ENCODE results near the gene TSPAN32. TPM values are rescaled to one million over a fixed set of nuclear protein-coding genes. Genes with fewer than 3 reads are reported as not detected.

Gene TSPAN32
- total and polyA plus RNA-seq, 4 experiments from 2014 or later: 14.6 to 52.7 (median 45.9) TPM

DNA sequence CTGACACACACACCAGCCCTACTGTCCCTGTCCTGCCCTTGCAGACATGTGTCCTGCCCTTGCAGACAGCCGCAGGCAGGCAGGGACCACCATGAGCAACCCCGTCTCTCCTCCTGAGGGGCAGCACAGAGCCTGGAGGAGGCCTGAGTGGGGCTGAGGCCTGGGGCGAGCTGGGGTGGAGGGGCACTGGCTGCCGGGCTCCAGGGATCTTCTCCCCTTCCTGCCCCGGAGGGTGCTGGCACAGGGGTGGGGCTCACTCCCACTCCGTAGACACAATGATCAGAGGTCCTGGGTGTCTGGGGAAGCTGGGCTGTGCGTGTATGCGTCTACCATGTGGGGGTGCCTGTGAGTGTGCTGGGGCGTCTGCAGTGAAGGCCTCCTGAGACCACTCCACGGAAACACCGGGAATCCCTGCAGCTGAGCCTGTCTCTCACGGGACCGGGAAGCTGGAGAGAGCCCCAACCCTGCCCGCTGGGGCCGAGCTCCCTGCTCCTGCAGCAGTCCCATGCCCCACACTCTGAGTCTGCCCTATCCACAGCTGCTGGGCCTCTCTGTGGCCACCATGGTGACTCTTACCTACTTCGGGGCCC lies 588 bp downstream of the TSPAN32 start:
- peaks cover 4 to 28% of the 10 kb centered on the region in 2 donors for H3K36me3 Mint-ChIP-seq
- intact Hi-C loops (cut with micrococcal nuclease): loop anchor here (5.0 kb wide), 2 partner anchors 75 to 585 kb away; partner anchors contain the start of genes CD81 and CDKN1C
- ChIA-PET CTCF (ENCODE audit: partially characterized antibody) (interaction anchor here (0.9 to 8.6 kb wide), 8 partner anchors 8 to 452 kb away, joined by 3 to 262 read pairs (median 4); no protein-coding TSS in a partner anchor), POLR2A (ENCODE audit: partially characterized antibody) (interaction anchor here (1.3 to 5.6 kb wide), 11 partner anchors 8 to 712 kb away, joined by 3 to 73 read pairs (median 15); partner anchors contain the start of genes CD81 and TSSC4)
- peak in 2 of 5 donors; percentile 18 to 25 for DNase-seq
- peak overlapping the region; percentile 86 to 97 (median 96) for H3K4me3 Mint-ChIP-seq
- Histone ChIP-seq H3K4me3 (ENCODE audit: low read length in 2 of 2) (peak overlapping the region; percentile 63 to 65), H3K4me1 (ENCODE audit: insufficient read depth, low read length) (peaks cover 94% of the 10 kb centered on the region), H3K27me3 (ENCODE audit: insufficient read depth, low read length) (no peaks in the 10 kb centered on the region), H3K36me3 (ENCODE audit: insufficient read depth, low read length) (no peaks in the 10 kb centered on the region), H3K9me3 (ENCODE audit: control insufficient read depth in 1 of 2, low read length in 2 of 2) (no peaks in the 10 kb centered on the region), H3K27ac (ENCODE audit: low read depth, low read length) (peak overlapping the region; percentile 60)
- H3K27ac Mint-ChIP-seq: peak overlapping the region; percentile 68 to 95 (median 88)
- H3K4me1 Mint-ChIP-seq: peaks cover 30 to 79% (median 47%) of the 10 kb centered on the region in 4 donors
- no peaks in the 10 kb centered on the region for H3K9me3 Mint-ChIP-seq
- H3K27me3 Mint-ChIP-seq: no peaks in the 10 kb centered on the region

DNA sequence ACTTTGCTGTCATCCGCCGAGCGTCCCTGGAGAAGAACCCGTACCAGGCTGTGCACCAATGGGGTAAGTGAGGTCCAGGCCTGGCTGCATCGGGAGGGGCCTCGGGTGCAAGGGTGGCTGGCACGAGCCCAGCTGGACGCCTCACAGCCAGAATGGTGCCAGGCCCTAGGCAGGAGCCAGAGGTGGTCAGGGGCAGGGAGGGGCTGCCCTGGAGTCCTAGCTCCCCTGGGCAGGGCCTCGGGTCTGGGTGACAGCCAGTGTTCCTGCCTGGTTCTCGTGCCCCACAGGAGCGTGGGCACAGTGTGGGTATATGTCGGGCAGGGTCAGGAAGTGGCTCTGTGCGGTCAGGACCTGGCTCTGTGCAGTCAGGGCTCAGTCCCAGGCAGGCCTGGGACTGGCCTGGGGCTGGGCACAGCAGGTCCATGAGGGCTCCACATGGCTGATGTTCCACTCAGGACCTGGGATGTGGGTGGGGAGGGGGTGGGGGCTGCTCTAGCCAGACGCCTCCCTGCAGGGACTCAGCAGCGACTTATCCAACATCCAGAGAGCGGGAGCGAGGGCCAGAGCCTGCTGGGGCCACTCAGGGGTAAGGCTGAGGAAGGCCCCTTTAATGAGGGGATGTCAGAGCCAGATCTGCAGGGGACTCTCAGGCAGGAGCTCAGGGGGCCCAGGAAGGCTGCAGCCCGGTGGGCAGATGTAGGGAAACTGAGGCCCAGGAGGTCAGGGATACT lies 1.2 kb downstream of the TSPAN32 start:
- Mint-ChIP-seq H3K4me1 (peaks cover 29 to 72% (median 46%) of the 10 kb centered on the region in 4 donors), H3K9me3 (no peaks in the 10 kb centered on the region), H3K27ac (peak overlapping the region; percentile 68 to 95 (median 88)), H3K36me3 (peaks cover 4 to 21% of the 10 kb centered on the region in 2 donors), H3K4me3 (peak overlapping the region; percentile 86 to 97 (median 96)), H3K27me3 (no peaks in the 10 kb centered on the region)
- peaks cover 93% of the 10 kb centered on the region for H3K4me1 ChIP-seq (ENCODE audit: insufficient read depth, low read length)
- intact Hi-C loops (cut with micrococcal nuclease): loop anchor here (5.0 kb wide), 2 partner anchors 74 to 584 kb away; partner anchors contain the start of genes CD81 and CDKN1C
- H3K9me3 ChIP-seq (ENCODE audit: control insufficient read depth in 1 of 2, low read length in 2 of 2): no peaks in the 10 kb centered on the region
- DNase-seq: peak in 2 of 5 donors; percentile 10 to 39
- H3K36me3 ChIP-seq (ENCODE audit: insufficient read depth, low read length): no peaks in the 10 kb centered on the region
- H3K27ac ChIP-seq (ENCODE audit: low read depth, low read length): peak overlapping the region; percentile 60
- ChIA-PET CTCF (ENCODE audit: partially characterized antibody) (interaction anchor here (0.8 to 8.6 kb wide), 8 partner anchors 80 to 452 kb away, joined by 3 to 262 read pairs (median 4); partner anchors contain the start of gene TSSC4), POLR2A (ENCODE audit: partially characterized antibody) (interaction anchor here (1.3 to 5.6 kb wide), 10 partner anchors 8 to 116 kb away, joined by 3 to 73 read pairs (median 16); partner anchors contain the start of genes CD81 and TSSC4)
- H3K27me3 ChIP-seq (ENCODE audit: insufficient read depth, low read length): no peaks in the 10 kb centered on the region
- peak overlapping the region in 1 of 2 donors; percentile 63 for H3K4me3 ChIP-seq (ENCODE audit: low read length in 2 of 2)

DNA sequence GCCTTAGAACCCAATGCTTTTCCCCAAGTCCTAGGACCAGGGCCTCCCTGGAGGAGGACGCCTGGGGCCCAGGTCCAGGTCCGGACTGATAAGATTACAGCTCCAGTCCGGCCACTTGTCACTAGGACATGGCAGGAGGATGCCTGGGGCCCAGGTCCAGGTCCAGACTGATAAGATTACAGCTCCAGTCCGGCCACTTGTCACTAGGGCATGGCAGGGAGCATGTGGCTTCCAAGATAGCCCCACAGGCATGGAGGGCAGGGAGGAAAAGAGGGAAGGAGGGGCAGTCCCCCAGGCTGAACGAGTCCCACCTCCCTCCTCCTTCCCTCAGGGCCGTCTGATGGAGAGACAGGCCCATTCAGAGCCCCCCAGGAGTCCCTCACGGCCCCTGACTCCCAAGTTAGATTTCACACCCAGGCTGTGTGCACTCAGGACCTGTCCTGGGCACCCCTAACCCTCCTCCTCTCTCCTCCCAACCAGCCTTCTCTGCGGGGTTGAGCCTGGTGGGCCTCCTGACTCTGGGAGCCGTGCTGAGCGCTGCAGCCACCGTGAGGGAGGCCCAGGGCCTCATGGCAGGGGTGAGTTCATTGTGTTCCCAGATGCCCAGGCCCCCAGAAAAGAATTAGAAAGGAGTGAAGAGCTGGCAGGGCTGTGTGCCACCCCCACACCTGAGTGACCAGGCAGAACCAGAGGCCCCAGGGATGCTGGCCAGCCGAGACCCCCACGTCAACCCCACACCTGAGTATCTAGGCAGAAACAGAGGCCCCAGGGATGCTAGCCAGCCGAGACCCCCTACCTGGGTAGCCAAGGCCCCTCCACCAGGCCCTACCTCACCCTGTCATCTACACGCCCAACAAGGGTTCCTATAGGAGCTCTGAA lies 2.1 kb downstream of the TSPAN32 start:
- peak overlapping the region in 5 of 7 donors; percentile 22 to 95 (median 88) for H3K27ac Mint-ChIP-seq
- no peaks in the 10 kb centered on the region for H3K9me3 ChIP-seq (ENCODE audit: control insufficient read depth in 1 of 2, low read length in 2 of 2)
- H3K4me3 Mint-ChIP-seq: peak overlapping the region; percentile 35 to 97 (median 95)
- H3K36me3 Mint-ChIP-seq: peaks cover 4 to 18% of the 10 kb centered on the region in 2 donors
- peak in 1 of 5 donors; percentile 13 for DNase-seq
- ChIA-PET POLR2A (ENCODE audit: partially characterized antibody) (interaction anchor here (0.7 to 5.6 kb wide), 10 partner anchors 13 to 116 kb away, joined by 3 to 73 read pairs (median 19); partner anchors contain the start of genes CD81 and TSSC4), CTCF (ENCODE audit: partially characterized antibody) (interaction anchor here (0.8 to 8.6 kb wide), 19 partner anchors 10 to 599 kb away, joined by 3 to 262 read pairs (median 6); partner anchors contain the start of genes CD81 and TSSC4)
- H3K9me3 Mint-ChIP-seq: no peaks in the 10 kb centered on the region
- peaks cover 29 to 67% (median 46%) of the 10 kb centered on the region in 4 donors for H3K4me1 Mint-ChIP-seq
- peak overlapping the region; percentile 60 for H3K27ac ChIP-seq (ENCODE audit: low read depth, low read length)
- H3K36me3 ChIP-seq (ENCODE audit: insufficient read depth, low read length): no peaks in the 10 kb centered on the region
- intact Hi-C loops (cut with micrococcal nuclease): loop anchor here (2.0 to 5.0 kb wide), 3 partner anchors 73 to 583 kb away; partner anchors contain the start of genes CD81 and CDKN1C
- H3K4me3 ChIP-seq (ENCODE audit: low read length in 2 of 2): peak overlapping the region in 1 of 2 donors; percentile 63
- H3K27me3 ChIP-seq (ENCODE audit: insufficient read depth, low read length): no peaks in the 10 kb centered on the region
- H3K4me1 ChIP-seq (ENCODE audit: insufficient read depth, low read length): peaks cover 86% of the 10 kb centered on the region
- no peaks in the 10 kb centered on the region for H3K27me3 Mint-ChIP-seq

GRCh38 chr11:2304506-2305139 lies 2.8 kb downstream of the TSPAN32 start:
- H3K4me1 ChIP-seq (ENCODE audit: insufficient read depth, low read length): peaks cover 78% of the 10 kb centered on the region
- Mint-ChIP-seq H3K27me3 (no peaks in the 10 kb centered on the region), H3K36me3 (peaks cover 4 to 14% of the 10 kb centered on the region in 2 donors), H3K9me3 (no peaks in the 10 kb centered on the region), H3K4me3 (peak overlapping the region in 6 of 8 donors; percentile 54 to 97 (median 86)), H3K4me1 (peaks cover 26 to 60% (median 42%) of the 10 kb centered on the region in 4 donors), H3K27ac (peak overlapping the region in 6 of 7 donors; percentile 29 to 81 (median 59))
- H3K36me3 ChIP-seq (ENCODE audit: insufficient read depth, low read length): no peaks in the 10 kb centered on the region
- H3K4me3 ChIP-seq (ENCODE audit: low read length in 2 of 2): no peak overlapping the region
- peak overlapping the region; percentile 52 for H3K27ac ChIP-seq (ENCODE audit: low read depth, low read length)
- H3K27me3 ChIP-seq (ENCODE audit: insufficient read depth, low read length): no peaks in the 10 kb centered on the region
- CTCF ChIA-PET (ENCODE audit: partially characterized antibody): interaction anchor here (0.8 to 8.6 kb wide), 33 partner anchors 9 to 599 kb away, joined by 3 to 262 read pairs (median 5); partner anchors contain the start of genes CD81 and TSSC4
- POLR2A ChIA-PET (ENCODE audit: partially characterized antibody): interaction anchor here (0.7 to 5.6 kb wide), 9 partner anchors 12 to 115 kb away, joined by 3 to 37 read pairs (median 9); partner anchors contain the start of genes CD81 and TSSC4
- DNase-seq: peak in 1 of 5 donors; percentile 39
- intact Hi-C loops (cut with micrococcal nuclease): loop anchor here (1.0 to 5.0 kb wide), 5 partner anchors 73 to 583 kb away; partner anchors contain the start of genes CD81, CDKN1C and TSSC4
- no peaks in the 10 kb centered on the region for H3K9me3 ChIP-seq (ENCODE audit: control insufficient read depth in 1 of 2, low read length in 2 of 2)

- peak overlapping the region; percentile 44 to 48 for H3K4me3 ChIP-seq (ENCODE audit: low read length in 2 of 2)
- ChIA-PET POLR2A (ENCODE audit: partially characterized antibody) (interaction anchor here (0.7 to 5.6 kb wide), 12 partner anchors 8 to 114 kb away, joined by 3 to 37 read pairs (median 6); partner anchors contain the start of genes CD81 and TSSC4), CTCF (ENCODE audit: partially characterized antibody) (interaction anchor here (0.8 to 8.6 kb wide), 40 partner anchors 8 to 598 kb away, joined by 3 to 262 read pairs (median 4); partner anchors contain the start of genes CD81 and TSSC4)
- Mint-ChIP-seq H3K36me3 (peaks cover 4 to 14% of the 10 kb centered on the region in 2 donors), H3K9me3 (no peaks in the 10 kb centered on the region), H3K27ac (peak overlapping the region; percentile 29 to 89 (median 66)), H3K27me3 (no peaks in the 10 kb centered on the region), H3K4me1 (peaks cover 24 to 57% (median 41%) of the 10 kb centered on the region in 4 donors), H3K4me3 (peak overlapping the region; percentile 63 to 91 (median 83))
- H3K27ac ChIP-seq (ENCODE audit: low read depth, low read length): peak overlapping the region; percentile 52
- peak; percentile 71 to 79 (median 74) for DNase-seq
- H3K36me3 ChIP-seq (ENCODE audit: insufficient read depth, low read length): no peaks in the 10 kb centered on the region
- H3K4me1 ChIP-seq (ENCODE audit: insufficient read depth, low read length): peaks cover 75% of the 10 kb centered on the region
- H3K27me3 ChIP-seq (ENCODE audit: insufficient read depth, low read length): no peaks in the 10 kb centered on the region
- intact Hi-C loops (cut with micrococcal nuclease): loop anchor here (1.0 to 2.0 kb wide), 3 partner anchors 95 to 226 kb away; partner anchors contain the start of gene TSSC4
- H3K9me3 ChIP-seq (ENCODE audit: control insufficient read depth in 1 of 2, low read length in 2 of 2): no peaks in the 10 kb centered on the region
Measured at GRCh38 chr11:2305140-2305778, 3.4 kb downstream of the TSPAN32 start.
